Measurements from ENCODE around the gene DNAJC1. TPM values are rescaled to one million over a fixed set of nuclear protein-coding genes. Genes with fewer than 3 reads are reported as not detected.

DNAJC1 gene
- total and polyA plus RNA-seq, 2 of the 8 experiments (the other 6 are each of a cell fraction or from before 2014, with no cell fraction given), result 6.8 to 14.8 TPM

- Histone ChIP-seq H3K36me3 (ENCODE audit: control insufficient read depth in 2 of 4, insufficient read depth in 4 of 4, low read length in 3 of 4) (no peaks in the 10 kb centered on the region; a peak in 1 of 8 replicates), H2BK12ac (ENCODE audit: low read depth, low read length) (no peak overlapping the region), H3K23me2 (ENCODE audit: low read depth, low read length) (no peaks in the 10 kb centered on the region), H3K4me2 (ENCODE audit: insufficient read depth in 1 of 2, low read depth in 2 of 2, low read length in 2 of 2) (no peak overlapping the region), H3K4me1 (replicated peaks in 1 of 4; ENCODE audit: control insufficient read depth in 3 of 4, insufficient read depth in 4 of 4, low read length in 3 of 4) (no peaks in the 10 kb centered on the region), H2BK20ac (ENCODE audit: low read length) (no peak overlapping the region), H3K4ac (replicated peaks; ENCODE audit: insufficient read length, low read depth, low read length) (no peak overlapping the region), H3K4me3 (ENCODE audit: extremely low read depth in 1 of 4, insufficient read depth in 2 of 4, low read depth in 3 of 4, low read length in 4 of 4) (no peak overlapping the region), H3K56ac (replicated peaks; ENCODE audit: insufficient read length, low read depth, low read length) (no peak overlapping the region), H3K9me3 (ENCODE audit: insufficient read depth in 2 of 2, low read depth in 1 of 2, low read length in 1 of 2) (peaks cover 4 to 8% of the 10 kb centered on the region in 2 experiments; a peak in 2 of 4 replicates), H2AFZ (ENCODE audit: low read length) (no peak overlapping the region), H3K14ac (ENCODE audit: insufficient read length) (no peak overlapping the region), H4K8ac (ENCODE audit: extremely low read depth, insufficient read depth, low read length) (no peak overlapping the region), H3K27me3 (replicated peaks in 1 of 4; ENCODE audit: control insufficient read depth in 3 of 4, extremely low read depth in 1 of 4, insufficient read depth in 3 of 4, low read length in 3 of 4) (peaks cover 0 to 1% (median 0%) of the 10 kb centered on the region in 4 experiments; a peak in 1 of 7 replicates), H3K79me2 (ENCODE audit: control insufficient read depth in 1 of 2, insufficient read depth in 2 of 2, low read length in 2 of 2) (no peaks in the 10 kb centered on the region), H2BK120ac (replicated peaks; ENCODE audit: low read depth, low read length) (no peak overlapping the region), H2BK15ac (ENCODE audit: low read length) (no peak overlapping the region), H2AK5ac (ENCODE audit: low read depth, low read length) (no peak overlapping the region), H4K20me1 (replicated peaks in 1 of 2; ENCODE audit: control insufficient read depth in 1 of 2, insufficient read depth in 2 of 2, low read length in 2 of 2) (no peaks in the 10 kb centered on the region), H4K5ac (ENCODE audit: insufficient read length, low read depth, low read length) (no peak overlapping the region), H2BK5ac (ENCODE audit: low read depth, low read length) (no peak overlapping the region), H3K18ac (ENCODE audit: extremely low read depth, low read length) (no peak overlapping the region), H3K27ac (ENCODE audit: low read depth, low read length) (no peak overlapping the region), H3K79me1 (ENCODE audit: low read depth, low read length) (no peaks in the 10 kb centered on the region), H3K9ac (replicated peaks in 1 of 4; ENCODE audit: extremely low read depth in 1 of 4, low read depth in 3 of 4, low read length in 3 of 4) (no peak overlapping the region), H3K23ac (ENCODE audit: insufficient read length) (no peak overlapping the region), H4K91ac (replicated peaks; ENCODE audit: insufficient read length, low read length) (no peak overlapping the region)
- FAIRE-seq, result no peak
- ChIA-PET POLR2A (ENCODE audit: partially characterized antibody) (no interaction called here), CTCF (ENCODE audit: partially characterized antibody) (interaction anchor here (0.8 to 1.4 kb wide), 3 partner anchors 19 to 156 kb away, joined by 3 to 4 read pairs (median 4); no protein-coding TSS in a partner anchor)
- WGBS, 2 experiments (ENCODE audit: extremely low coverage in 1 of 2, insufficient coverage in 1 of 2, insufficient read length in 1 of 2, insufficient replicate concordance in 2 of 2, low coverage in 1 of 2, low lambda C conversion rate in 2 of 2, missing lambda C conversion rate in 1 of 2), result 87% methylated on average over 2 of the region's 2 CpGs; no CpG with 5 or more reads in 1 of the 2 experiments
- no peak for DNase-seq (ENCODE audit: low read depth in 1 of 2, low spot score in 2 of 2)
- no peak for TF ChIP-seq CBX5 (IDR thresholded peaks at IDR 0.05; ENCODE audit: low read depth, low read length)
- no peak for TF ChIP-seq POLR2AphosphoS5 (IDR thresholded peaks at IDR 0.05; ENCODE audit: low read depth, low read length)
- no peak for TF ChIP-seq SP4 (IDR thresholded peaks at IDR 0.05; ENCODE audit: low read length)
- no peak for TF ChIP-seq BCL11A (IDR thresholded peaks at IDR 0.05; ENCODE audit: low read depth in 2 of 2, low read length in 2 of 2)
- TF ChIP-seq SUZ12 (IDR thresholded peaks at IDR 0.05; ENCODE audit: low read length), result no peak
These were observed 26.9 kb upstream of the DNAJC1 start for GRCh38 chr10:22030421-22030820.
